ENCODE results near the gene FRY. TPM values are rescaled to one million over a fixed set of nuclear protein-coding genes. Genes with fewer than 3 reads are reported as not detected.
A peak's percentile ranks its signal among the peaks of the same experiment; 100 is the strongest.

Gene FRY
- polyA plus RNA-seq, 10 donors = 36.0 to 56.3 (median 45.9) TPM

- no peak for DNase-seq
These were observed 18.4 kb upstream of the FRY start for GRCh38 chr13:32013181-32013580.

GRCh38 chr13:32016119-32016518 lies 15.5 kb upstream of the FRY start:
- DNase-seq = no peak

GRCh38 chr13:32016631-32017030 lies 14.9 kb upstream of the FRY start:
- DNase-seq = no peak

DNA sequence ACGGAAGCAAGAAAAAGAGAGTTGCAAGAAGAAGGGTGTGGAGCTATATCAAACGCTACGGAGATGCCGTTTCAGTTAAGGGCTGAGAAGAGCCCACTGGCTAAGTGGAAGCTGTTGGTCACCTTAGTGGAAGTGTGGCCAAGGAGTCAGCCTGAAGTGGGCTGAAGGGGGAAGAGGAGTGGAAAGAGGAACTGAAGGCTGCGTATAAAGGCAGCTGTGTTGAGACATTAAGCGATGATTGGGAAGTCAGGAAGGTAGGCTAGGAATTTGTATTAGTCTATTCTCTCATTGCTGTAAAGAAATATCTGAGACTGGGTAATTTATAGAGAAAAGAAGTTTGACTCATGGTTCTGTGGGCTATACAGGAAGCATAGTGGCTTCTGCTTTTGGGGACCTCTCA lies 14.1 kb upstream of the FRY start:
- no peak for DNase-seq

- peak; percentile 51 to 78 (median 72) for DNase-seq
These were observed 11.9 kb upstream of the FRY start for GRCh38 chr13:32019612-32020233.

GRCh38 chr13:32021785-32022184 lies 9.8 kb upstream of the FRY start:
- DNase-seq = no peak

DNA sequence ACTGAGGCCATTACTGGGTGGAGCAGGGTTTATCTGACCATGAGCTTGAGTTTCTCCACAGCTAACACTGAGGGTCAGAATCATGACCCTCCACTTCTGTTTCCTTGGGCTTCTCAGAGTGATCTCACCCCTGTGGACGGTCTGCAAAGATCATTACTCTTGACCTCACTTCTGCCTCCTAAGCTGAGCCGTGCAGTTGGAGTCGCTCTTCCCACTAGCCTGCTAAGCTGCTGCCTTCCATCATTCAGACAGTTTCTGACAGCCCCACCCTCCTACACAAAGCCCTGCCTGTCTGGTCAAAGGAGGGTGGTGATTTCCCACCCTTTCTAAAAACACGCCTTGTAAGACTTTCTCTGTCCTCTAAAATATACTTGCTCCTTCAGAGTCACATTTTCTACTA lies 9.3 kb upstream of the FRY start:
- peak in 1 of 3 donors; percentile 38 for DNase-seq

DNA sequence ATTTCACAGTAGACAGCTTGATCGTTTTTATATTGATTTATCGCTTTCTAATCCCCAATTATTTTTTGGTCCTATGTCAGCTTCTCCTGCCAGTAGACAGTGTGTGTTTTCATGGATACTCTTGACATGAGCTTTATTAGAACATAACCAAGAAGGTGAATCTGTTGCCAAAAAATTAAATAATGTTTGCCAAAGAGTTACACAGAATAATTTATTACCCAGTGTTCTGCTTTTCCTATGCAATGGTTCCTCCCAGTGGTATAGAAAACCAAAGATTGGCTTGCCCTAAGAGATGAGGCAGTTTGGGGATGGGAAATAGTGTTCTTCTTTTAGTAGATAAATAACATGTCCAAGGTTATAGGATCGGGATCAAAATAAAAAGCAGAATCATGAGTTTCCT lies 8.5 kb upstream of the FRY start:
- DNase-seq = no peak

DNA sequence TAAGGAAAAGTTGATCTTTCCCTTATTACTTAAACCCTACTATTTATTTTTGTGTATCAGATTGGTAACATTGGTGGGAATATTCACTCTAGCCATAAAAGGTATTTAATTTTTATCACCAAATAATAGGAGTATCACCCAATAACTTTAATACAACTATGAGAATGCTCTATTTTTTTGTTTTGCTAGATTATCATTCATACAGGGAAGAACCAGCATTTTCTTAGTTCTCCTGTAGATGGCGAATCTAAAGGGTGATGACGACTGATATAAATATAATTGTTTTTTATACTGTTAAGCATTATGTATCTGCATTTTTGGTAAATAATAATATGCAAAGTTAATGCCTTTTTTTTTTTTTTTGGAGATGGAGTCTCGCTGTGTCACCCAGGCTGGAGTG lies 7.9 kb upstream of the FRY start:
- DNase-seq = no peak

DNA sequence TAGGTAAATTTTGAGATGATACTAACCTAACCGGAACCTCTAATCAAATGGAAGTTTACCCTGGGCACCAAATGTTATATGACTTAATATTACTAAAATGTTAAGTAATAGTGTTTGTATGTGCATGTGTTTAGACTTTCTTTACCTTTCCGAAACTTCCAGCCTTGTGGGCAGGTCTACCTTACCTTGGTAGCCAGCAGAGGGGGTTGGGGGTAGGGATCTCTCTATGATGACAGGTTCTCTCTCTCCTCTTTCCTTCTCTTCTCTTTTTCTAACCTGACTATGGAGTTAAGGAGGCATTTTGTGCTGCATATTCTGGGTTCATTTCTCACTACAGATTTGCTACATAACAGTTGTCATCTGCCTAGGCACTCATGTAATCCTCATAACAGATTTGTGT lies 6.8 kb upstream of the FRY start:
- DNase-seq = no peak

GRCh38 chr13:32025730-32026129 lies 5.8 kb upstream of the FRY start:
- DNase-seq = no peak

DNA sequence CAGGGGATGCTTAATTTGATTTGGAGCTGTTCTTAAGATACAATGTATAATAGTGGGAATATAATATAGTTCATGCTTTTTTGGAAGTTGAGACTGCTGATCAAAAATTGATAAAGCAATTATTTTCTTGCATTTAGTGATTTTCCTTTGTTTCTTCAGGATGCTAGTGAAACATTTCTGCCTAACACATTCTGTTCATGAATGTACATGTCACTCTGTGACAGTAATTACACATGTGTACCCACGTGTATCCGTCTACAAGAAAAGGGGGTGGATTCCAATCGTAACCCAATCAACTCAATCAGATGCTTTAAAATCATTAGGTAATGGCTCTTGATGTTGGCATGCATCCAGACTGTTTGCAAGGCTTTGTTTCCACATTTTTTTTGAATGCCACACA lies 5.0 kb upstream of the FRY start:
- no peak for DNase-seq

DNA sequence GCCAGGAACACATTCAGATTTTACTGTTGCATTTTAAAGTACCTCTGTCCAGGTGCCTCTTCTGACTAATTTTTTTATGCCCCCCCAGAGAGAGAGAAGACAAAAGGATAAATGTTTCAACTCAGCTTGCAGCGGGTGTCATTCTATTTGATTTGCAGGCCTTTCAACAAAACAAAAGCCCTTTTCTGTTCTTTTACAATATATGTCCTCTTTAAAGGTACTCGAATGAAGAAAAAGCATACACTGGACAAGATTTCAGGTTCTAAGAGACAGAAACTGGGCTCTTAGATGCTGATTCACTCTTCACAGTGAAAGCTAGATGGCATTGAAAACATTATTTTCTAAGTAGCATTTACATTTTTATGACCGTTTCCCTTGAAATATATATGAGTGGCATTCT lies 2.9 kb upstream of the FRY start:
- no peak for DNase-seq

DNA sequence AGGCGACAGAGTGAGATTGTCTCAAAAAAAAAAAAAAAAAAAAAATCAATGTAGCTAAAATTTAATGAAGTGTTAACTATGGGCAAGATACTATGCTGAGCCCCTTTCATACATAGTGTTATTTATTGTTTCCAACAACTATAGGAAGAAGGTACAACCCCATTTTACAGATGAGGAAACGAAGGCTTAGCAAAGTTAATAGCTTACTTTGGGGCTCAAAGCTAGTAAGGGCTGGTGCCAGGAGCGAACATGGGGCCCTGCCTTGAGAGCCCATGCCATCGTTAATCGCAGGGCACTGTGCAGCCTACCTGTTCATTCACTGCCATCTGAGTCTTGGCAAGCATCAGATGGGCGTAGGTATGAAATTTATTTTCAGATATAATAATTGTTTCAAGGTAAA lies 1.9 kb upstream of the FRY start:
- no peak for DNase-seq

DNA sequence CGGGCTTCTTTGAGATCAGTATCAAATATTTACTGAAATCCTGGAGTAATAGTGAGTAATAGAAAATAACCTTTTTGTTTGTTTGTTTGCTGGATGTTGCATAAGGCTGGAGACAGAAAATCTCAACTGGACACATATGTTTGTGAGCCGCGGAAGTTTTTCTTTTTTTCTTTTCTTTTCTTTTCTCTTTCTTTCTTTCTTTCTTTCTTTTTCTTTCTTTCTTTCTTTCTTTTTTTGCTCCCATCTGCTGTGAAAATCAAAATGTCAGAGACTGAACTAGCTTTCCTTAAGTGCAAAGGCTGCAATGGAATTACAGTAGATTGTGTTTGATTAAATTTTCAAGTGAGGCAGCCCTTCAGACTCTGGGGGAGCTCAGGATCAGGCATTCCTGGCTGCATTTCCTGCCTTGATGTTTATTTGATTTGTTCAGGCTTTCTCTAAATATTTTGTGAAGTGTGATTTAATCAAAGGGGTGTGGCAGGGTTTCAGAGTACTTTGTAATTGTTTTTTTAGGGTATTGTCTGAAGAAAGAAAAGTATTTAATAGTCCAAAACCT lies 319 bp downstream of the FRY start:
- DNase-seq = no peak

- no peak for DNase-seq
These were observed 1.2 kb downstream of the FRY start for GRCh38 chr13:32032759-32033158.

DNA sequence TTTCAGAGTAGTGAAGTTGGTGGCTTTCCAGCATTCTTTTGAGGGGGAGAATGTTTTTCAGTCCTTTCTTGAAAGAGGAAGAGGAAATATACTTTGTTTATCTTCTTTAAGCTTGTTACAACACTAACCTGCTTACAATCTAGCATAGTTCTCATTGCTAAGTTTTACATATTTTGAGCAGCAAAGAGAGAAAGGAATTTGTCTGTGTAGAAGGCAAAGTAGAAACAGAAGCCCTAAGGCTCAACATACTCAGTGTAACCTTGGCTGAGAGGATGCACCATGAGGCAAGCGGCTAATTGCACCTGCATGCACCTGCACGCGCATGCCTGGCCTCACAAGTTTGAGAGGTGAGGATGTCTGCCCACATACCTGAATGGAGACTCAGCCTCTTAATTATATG lies 2.2 kb downstream of the FRY start:
- no peak for DNase-seq

GRCh38 chr13:32035716-32036115 lies 4.1 kb downstream of the FRY start:
- no peak for DNase-seq

GRCh38 chr13:32036126-32036695 lies 4.6 kb downstream of the FRY start:
- no peak for DNase-seq

- no peak for DNase-seq
These were observed 5.2 kb downstream of the FRY start for GRCh38 chr13:32036757-32037156.

DNA sequence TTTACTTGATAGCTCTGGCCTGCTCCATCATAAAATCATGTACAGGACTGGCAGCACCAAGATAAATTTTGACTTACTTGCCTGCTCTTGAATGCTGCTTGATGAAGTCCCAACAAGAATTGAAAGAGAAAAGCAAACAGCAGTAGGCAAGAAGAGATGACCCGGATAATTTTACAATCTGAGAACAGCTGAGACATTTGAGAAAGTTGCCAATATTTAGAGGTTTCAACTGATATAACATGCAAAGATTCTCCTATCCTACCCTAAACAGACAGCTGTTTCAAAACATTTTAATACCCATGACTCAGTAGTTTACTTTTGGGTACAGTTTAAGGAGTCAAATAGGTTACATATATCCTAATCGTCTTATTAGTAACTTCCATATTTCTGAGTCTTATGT lies 5.9 kb downstream of the FRY start:
- DNase-seq = no peak

- DNase-seq = no peak
These were observed 6.8 kb downstream of the FRY start for GRCh38 chr13:32038343-32038742.

GRCh38 chr13:32039056-32039455 lies 7.5 kb downstream of the FRY start:
- DNase-seq = no peak

DNA sequence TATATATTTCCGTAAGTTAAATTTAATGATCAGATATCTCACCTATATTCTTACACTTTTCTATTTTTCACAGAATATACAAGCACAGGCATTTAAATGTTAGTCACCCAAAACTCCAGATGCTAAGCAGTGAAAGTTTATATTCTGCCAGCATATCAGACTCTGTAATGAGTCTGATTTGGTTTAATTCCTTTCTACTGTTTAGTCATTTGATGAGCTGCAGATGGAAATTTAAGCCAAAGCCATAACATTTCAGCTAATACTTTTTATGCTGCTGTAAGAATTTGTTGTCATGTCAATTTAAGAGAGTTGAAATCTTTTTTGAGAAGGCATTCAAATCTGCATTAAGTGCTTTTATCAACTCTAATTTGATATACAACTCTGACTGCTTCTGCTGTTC lies 8.0 kb downstream of the FRY start:
- no peak for DNase-seq
